ENCODE measurements around the gene ANKRD10. TPM values are rescaled to one million over a fixed set of nuclear protein-coding genes. Genes with fewer than 3 reads are reported as not detected.

ANKRD10 gene
- total and polyA plus RNA-seq, 3 donors from 2014 or later, result 65.2 to 180 (median 132) TPM

DNA sequence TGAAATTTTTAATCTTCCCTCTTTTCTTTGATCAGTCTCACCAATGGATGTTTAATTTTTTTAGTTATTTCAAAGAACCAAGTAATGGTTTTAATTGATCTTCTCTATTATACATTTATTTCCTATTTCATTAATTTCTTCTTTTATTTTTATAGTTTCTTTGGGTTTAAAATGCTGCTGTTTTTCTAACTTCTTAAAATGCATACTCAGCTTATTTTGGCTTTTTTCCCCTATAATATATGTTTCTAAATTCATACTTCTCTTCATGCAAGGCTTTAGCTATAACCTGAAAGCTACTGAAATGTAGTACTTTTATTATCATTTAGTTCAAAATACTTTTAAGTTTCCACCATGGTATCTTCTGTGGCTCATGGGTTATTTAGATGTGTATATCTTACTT lies 53.9 kb downstream of the ANKRD10 start:
- TF ChIP-seq, protein P1, sequence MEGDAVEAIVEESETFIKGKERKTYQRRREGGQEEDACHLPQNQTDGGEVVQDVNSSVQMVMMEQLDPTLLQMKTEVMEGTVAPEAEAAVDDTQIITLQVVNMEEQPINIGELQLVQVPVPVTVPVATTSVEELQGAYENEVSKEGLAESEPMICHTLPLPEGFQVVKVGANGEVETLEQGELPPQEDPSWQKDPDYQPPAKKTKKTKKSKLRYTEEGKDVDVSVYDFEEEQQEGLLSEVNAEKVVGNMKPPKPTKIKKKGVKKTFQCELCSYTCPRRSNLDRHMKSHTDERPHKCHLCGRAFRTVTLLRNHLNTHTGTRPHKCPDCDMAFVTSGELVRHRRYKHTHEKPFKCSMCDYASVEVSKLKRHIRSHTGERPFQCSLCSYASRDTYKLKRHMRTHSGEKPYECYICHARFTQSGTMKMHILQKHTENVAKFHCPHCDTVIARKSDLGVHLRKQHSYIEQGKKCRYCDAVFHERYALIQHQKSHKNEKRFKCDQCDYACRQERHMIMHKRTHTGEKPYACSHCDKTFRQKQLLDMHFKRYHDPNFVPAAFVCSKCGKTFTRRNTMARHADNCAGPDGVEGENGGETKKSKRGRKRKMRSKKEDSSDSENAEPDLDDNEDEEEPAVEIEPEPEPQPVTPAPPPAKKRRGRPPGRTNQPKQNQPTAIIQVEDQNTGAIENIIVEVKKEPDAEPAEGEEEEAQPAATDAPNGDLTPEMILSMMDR (IDR thresholded peaks at IDR 0.05), result no peak
- TF ChIP-seq POLR2A (IDR thresholded peaks at IDR 0.05), result no peak
- no peaks in the 10 kb centered on the region for H3K9me3 ChIP-seq
- intact Hi-C loops (cut with DNase I; ENCODE audit: low total_unique reads), result no loop called here
- no peaks in the 10 kb centered on the region for H3K4me1 ChIP-seq
- H3K27ac ChIP-seq, result no peak overlapping the region
- no peaks in the 10 kb centered on the region for H3K27me3 ChIP-seq
- no peaks in the 10 kb centered on the region for H3K36me3 ChIP-seq (ENCODE audit: low read depth, missing control alignments)
- no peak for DNase-seq
- H3K4me3 ChIP-seq, result no peak overlapping the region

DNA sequence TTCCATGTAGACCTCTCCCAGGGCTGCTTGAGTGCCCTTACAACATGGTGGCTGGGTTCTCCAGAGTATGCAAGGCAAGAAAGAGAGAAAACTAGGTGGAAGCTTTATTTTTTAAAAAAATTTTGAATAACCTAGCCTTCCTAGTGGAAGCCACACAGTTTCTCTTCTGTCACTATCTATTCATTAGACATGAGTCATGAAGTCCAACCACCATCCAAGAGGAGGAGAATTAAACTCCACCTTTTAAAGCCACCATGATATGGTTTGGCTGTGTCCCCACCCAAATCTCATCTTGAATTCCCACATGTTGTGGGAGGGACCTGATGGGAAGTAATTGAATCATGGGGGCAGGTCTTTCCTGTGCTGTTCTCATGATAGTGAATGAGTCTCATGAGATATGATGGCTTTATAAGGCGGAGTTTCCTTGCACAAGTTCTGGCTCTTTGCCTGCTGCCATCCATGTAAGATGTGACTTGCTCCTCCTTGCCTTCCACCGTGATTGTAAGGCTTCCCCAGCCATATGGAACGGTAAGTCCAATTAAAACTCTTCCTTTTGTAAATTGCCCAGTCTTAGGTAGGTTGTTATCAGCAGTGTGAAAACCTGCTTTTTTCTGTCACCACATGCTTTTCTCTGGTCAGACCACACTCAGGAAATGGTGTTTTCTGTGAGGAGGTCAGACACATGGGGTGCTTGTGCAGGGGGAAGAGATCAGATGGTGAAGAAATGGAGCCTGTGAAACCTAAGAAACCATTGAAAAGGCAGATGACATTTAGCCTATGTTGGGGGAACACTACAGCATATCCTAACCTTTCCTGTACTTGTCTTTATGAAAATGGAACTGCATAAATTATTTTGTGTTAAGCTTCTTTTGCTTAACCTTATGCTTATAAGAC lies 57.7 kb downstream of the ANKRD10 start:
- Histone ChIP-seq H3K4me3 (no peak overlapping the region), H3K27ac (no peak overlapping the region), H3K36me3 (ENCODE audit: low read depth, missing control alignments) (no peaks in the 10 kb centered on the region), H3K9me3 (no peaks in the 10 kb centered on the region), H3K27me3 (no peaks in the 10 kb centered on the region), H3K4me1 (no peaks in the 10 kb centered on the region)
- no peak for DNase-seq
- WGBS, 2 donors, result 92 to 96% methylated on average over 3 of the region's 3 CpGs
- TF ChIP-seq POLR2A (IDR thresholded peaks at IDR 0.05), result no peak
- TF ChIP-seq, protein P1 (IDR thresholded peaks at IDR 0.05), result no peak
- intact Hi-C loops (cut with DNase I; ENCODE audit: low total_unique reads), result no loop called here

DNA sequence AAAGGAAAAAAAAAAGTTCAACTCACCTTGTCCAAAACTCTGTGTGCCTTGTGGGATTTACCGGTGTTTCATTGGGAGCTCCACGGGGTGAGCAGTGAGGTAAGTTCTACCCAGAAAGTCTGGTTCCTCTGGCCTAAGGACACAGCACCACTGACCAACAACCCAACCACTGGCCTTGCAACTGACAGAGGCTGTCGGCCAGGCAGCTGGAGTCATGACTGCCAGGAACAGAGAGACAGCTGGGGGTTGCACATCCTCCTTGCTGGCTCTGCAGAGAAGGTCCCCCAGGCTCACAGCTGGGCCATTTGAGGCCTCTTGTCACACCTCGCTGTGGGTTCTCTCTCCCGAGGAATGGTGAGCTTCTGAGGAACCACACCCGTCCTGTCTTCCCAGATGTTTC lies 59.5 kb downstream of the ANKRD10 start:
- intact Hi-C loops (cut with DNase I; ENCODE audit: low total_unique reads), result no loop called here
- no peak for TF ChIP-seq POLR2A (IDR thresholded peaks at IDR 0.05)
- TF ChIP-seq, protein P1 (IDR thresholded peaks at IDR 0.05), result no peak
- no peak for DNase-seq
- Histone ChIP-seq H3K4me1 (peaks cover 3% of the 10 kb centered on the region), H3K27ac (no peak overlapping the region), H3K4me3 (no peak overlapping the region), H3K27me3 (no peaks in the 10 kb centered on the region), H3K9me3 (no peaks in the 10 kb centered on the region), H3K36me3 (ENCODE audit: low read depth, missing control alignments) (no peaks in the 10 kb centered on the region)
- WGBS, 2 donors, result 84 to 88% methylated on average over 4 to 6 of the region's 6 CpGs

DNA sequence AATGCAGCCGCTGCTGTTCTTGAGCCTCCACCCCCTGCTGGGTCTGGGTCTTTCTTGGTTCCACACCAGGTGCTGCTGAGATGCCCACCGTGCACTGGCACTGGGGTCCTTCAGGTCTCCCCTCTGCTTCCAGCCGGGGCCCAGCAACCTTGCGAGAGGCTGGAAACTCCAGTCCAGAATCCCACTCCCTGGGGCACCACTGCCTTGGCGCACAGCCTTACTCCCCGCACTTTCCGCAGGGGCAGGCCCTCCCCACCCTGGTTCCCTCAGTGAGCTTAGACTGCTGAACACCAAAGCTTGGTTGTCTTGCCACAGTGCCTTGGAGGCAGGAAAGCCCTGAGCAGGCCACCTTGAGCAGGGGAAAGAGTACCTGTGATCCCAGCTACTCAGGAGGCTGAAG lies 60.0 kb downstream of the ANKRD10 start:
- no peak for DNase-seq
- Histone ChIP-seq H3K4me3 (no peak overlapping the region), H3K27me3 (no peaks in the 10 kb centered on the region), H3K36me3 (ENCODE audit: low read depth, missing control alignments) (no peaks in the 10 kb centered on the region), H3K9me3 (no peaks in the 10 kb centered on the region), H3K27ac (no peak overlapping the region), H3K4me1 (peaks cover 3% of the 10 kb centered on the region)
- intact Hi-C loops (cut with DNase I; ENCODE audit: low total_unique reads), result no loop called here
- 95% methylated on average over 3 to 7 of the region's 7 CpGs for WGBS, 2 donors
- TF ChIP-seq POLR2A (IDR thresholded peaks at IDR 0.05), result no peak
- TF ChIP-seq, protein P1 (IDR thresholded peaks at IDR 0.05), result no peak
